Kidney tubule cell (primary cell): ENCODE data around the gene RDH11.
A peak's percentile ranks its signal among the peaks of the same experiment; 100 is the strongest.
"Not testable (repeated sequence)": the region's sequence is repeated elsewhere in the genome, so short reads cannot be mapped to it uniquely, and the experiment has no call there.

Source experiments
- DNase-seq: peaks from one replicate; pipeline ENCODE4 v3.0.0-alpha.2; 2018; ENCODE audit warnings: low spot score

RDH11 gene, protein sequence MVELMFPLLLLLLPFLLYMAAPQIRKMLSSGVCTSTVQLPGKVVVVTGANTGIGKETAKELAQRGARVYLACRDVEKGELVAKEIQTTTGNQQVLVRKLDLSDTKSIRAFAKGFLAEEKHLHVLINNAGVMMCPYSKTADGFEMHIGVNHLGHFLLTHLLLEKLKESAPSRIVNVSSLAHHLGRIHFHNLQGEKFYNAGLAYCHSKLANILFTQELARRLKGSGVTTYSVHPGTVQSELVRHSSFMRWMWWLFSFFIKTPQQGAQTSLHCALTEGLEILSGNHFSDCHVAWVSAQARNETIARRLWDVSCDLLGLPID

DNA sequence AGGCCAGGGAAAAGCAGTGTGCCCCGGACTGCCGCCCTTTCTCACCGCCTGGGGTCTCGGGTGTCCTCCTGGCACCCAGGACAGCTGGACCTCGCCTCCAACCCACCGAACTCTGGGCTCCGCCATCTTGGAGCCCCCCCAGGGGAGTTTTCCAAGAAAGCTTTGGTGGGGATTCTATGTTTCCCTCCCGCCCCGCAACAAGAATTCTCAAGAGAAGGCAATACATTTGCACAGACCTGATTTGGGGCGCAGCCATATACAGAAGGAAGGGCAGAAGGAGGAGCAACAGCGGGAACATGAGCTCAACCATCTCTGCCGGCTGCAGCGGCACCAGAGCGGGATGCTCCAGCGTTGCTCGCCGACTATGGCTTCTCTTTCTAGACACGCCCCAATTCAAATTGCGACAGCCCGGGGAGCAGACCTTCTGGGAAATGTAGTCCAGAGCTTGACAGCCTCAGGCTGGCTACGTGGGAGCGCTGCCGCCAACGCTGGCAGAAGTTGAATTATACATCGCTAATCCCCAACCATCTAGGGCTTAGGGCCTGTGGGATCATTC is at the start of gene RDH11:
TSS of gene RDH11 (minus strand) at position 371 of the 556 bp plus-strand sequence. CDS start at position 310, 61 bp downstream.
- peak; percentile 92 for DNase-seq

DNA sequence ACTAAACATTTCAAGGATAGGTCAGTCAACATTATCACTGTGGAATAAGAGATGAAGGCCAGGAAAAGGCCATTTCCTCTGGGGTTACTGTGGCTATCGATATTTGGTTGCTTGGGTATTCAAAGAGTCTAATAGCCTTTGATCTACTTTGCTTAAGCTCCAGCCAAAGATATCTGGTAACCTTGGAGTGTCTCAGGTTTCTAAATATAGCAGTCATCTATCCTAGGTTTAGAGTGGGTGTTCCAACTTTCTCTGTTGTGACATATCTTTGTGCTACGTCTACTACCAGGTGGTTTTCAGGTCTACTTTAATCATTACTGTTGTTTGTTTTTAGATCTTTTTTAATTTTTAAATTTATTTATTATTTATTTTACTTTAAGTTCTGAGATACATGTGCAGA is 48.5 kb upstream of the RDH11 start:
- DNase-seq = no peak

DNA sequence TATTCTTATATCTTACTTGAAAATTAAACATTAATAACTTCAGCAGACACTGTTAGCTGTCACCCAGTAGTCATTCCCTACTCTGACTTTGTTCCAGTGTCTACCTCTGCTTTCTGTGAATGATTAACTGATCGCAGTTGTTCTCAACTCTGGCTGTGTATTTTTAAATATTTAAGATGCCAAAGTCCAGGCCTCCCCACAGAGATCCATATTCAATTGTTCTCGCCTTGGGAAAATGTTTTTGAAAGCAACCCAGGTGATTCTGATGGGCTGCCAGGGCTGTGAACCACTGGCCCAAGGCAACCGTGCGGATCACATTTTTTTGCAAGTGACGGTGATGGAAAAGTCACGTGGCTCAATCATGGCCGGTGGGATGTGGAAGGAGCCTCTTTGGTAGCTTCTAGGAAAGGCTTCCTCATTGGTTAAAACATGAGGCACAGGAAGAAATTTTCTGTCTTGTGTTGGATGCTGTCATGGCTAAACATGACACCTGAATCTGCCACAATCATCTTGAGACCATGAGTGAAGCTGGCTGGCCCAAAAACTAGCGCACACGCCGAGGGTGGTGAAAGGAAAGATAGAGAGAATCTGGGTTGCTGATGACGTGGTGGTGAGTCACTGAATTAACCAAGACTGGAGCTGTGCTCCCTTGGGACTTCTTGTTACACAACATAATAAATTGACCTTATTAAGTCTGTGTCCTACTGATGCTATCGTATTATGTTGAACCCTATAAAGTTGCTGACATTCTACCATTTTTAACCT is 43.4 kb upstream of the RDH11 start:
- DNase-seq = peak; percentile 90

DNA sequence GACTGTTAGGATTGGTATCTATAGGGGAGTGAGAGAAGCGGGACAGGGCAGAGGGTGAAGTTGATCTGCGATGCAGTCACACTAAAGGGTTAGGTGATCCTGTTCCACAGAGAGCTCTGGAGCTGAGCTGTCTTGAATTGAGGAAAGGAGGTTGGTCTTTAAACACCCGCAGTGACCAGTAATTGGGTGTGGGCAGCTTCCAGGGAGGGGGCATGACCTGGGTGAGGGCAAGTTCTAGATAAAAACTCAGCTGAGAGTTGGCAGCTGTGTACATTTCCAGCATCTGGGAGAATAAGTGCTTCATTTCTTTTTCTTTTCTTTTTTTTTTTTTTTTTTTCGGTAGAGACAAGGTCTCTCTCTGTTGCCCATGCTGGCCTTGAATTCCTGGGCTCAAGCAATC is 41.2 kb upstream of the RDH11 start:
- DNase-seq = no peak

DNA sequence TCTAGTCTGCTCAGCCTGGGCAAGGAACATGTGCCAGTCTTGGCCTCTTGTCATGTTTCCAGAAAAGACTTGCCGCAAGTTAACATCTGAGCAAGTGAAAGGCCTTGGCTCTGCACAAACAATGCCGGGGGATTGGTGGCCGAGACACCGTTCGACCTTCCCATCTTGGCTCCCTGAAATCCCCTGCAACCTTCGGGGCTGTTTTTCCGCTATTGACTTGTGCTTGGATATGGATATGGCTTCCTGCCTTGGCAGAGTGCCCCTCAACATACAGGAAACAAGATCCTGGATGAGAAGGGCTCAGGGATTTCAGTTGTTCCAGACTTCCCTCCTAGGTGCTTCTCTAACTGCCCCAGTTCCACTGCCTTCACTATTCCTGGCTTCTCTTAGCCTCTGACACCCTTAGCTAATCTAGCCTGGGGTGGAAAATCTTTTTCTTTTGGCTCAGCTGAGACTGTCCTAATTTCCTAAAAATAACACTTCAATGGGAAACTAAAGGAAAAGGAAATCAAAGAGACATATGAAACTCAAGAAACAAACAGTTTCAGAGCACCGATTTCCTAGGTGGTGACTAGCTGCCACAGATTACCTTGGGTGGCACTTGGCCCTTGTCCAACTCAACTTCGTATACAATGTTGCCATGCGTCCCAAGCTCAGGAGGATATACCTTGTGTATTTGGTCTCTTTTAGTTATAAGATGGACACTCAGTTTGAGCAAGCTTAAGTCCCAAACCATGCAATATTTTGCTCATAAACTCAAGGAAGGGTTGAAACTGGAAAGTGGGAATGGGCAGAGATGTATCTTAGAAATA is 40.0 kb upstream of the RDH11 start:
- no peak for DNase-seq

DNA sequence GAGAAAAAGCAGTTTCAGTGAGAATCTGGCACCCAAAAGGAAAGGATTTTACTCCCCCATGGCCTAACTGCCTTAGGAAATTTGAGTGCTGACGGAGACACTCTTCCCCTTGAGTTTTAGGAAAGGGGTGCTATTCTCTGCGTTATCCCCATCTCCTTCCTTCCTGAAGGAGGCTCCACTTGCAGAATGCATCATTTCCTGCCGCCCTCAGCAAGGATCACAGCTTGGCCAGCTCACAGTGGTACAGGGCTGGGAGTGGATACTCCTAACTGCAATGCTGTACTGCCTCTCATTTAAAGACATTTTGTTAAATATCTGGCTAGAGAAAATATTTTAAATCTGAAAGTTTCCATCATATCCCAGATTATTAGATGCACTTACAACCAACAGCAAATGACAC is 39.1 kb upstream of the RDH11 start:
- no peak for DNase-seq

DNA sequence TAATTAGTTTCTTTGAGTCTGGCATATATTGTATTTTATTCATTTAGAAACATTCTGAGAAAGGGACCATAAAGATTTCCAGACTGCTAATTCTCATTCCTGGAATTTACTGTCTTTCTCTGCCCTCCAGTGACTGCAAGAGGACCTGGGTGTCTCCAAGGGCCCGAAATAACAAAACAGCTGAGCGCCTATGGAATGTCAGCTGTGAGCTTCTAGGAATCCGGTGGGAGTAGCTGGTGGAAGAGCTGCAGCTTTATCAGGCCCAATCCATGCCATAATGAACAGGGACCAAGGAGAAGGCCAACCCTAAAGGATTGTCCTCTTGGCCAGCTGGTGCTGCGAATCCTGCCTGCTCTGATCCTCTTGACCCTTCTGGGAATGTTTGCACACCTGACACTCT is 38.1 kb upstream of the RDH11 start:
- DNase-seq = peak; percentile 40

DNA sequence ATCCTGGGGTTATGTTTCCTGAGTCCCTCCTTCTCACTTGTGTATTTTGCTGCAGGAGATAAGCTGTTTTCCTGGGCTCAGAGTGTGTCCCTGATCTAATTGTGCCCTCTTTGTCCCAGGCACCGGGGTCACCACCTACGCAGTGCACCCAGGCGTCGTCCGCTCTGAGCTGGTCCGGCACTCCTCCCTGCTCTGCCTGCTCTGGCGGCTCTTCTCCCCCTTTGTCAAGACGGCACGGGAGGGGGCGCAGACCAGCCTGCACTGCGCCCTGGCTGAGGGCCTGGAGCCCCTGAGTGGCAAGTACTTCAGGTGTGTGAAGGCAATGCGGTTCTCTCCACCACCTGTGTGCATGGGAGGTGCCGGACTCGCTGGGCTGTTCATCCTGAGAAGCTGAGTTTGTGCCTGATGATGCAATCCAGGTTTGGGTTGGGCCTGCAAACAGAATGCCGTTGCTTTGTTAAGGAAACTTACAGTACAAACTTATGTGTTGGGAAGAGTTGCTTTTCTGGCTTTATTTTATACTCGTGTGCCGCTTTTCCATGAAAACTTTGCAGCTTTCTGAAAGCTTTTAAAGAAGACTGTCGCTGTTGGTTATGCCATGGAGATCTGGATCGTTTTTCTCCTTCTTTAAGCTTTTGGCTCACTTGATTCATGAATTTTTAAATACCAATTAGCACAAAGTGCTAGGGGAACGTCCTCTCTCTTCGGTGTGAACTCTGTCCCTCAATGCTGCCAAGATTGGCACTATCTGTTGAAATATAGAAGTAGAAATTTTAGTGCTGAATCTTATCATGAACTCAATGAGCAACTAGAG is 33.7 kb upstream of the RDH11 start:
- DNase-seq = no peak

DNA sequence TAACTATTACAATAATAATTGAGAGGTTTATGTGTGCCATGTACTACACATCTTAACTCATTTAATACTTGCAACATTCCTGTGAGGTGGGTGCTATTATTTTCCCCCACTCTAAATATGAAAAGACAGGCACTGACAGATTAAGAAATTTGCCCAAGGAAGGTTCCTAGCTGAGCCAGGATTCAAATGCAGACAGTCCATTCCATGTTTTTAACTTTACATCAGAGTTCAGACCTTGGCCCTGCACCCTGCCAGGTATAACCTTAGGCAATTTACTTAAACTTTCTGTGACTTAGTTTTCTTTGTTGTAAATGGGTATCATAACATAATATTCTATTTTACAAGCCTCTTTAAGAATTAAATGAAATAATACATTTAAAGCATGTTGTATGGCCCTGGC is 32.7 kb upstream of the RDH11 start:
- DNase-seq = no peak

DNA sequence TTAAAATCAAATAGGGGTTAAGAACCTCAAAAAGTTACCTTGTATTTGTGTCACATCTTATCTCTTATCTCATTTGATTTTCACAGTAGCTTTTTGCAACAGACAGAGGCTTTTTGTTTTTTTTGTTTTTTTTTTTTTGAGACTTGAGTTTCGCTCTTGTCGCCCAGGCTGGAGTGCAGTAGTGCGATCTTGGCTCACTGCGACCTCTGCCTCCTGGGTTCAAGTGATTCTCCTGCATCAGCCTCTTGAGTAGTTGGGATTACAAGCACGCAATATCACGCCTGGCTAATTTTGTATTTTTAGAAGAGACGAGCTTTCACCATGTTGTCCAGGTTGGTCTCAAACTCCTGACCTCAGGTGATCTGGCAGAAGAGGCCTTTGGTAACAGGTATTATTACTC is 31.8 kb upstream of the RDH11 start:
- DNase-seq = no peak

DNA sequence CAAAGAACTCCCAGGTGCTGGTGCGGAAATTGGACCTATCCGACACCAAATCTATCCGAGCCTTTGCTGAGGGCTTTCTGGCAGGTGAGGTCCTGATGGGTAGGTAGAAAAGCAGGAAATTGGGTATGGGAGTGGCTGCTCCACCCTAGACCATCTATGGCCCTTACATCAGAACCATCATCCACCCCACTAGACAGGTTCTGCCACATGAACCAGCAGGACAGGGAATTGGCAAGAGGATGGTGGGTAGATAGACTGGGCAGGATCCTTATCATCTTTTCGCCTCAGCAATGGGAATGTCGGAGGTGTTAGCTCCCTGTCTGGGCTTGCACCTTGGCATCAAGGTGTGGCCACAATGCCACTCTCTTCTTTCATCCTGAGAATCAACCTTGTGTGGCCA is 29.6 kb upstream of the RDH11 start:
- DNase-seq = no peak

DNA sequence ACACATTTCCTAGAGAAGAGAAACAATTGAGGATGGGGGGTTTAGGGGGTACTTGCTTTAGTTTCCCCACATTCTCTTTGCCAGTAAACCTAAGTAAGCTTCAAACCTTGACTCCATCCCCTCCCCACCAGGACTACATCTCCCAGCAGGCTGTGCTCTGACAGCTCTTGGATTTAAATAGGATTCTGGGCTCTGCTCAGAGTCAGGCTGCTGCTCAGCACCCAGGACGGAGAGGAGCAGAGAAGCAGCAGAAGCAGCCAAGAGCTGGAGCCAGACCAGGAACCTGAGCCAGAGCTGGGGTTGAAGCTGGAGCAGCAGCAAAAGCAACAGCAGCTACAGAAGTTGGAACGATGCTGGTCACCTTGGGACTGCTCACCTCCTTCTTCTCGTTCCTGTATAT is 26.7 kb upstream of the RDH11 start:
- no peak for DNase-seq

DNA sequence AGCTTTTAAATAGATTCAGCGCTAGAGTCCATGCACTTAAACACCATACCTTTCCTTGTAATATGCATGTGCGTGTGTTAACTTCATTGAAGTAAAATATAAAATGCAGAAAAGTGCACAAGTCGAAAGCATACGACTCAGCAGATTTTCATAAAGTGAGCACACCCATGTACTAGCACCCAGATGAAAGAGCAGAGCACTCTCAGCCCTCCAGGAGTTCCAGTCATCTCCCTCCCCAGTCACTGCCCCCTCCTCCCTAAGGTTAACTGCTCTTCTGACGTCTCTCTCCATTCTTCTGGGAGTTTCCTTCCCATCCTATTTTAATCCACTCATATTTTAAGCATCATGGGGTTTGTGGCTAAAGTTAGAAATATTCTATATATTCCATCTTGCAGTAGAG is 26.3 kb upstream of the RDH11 start:
- no peak for DNase-seq

DNA sequence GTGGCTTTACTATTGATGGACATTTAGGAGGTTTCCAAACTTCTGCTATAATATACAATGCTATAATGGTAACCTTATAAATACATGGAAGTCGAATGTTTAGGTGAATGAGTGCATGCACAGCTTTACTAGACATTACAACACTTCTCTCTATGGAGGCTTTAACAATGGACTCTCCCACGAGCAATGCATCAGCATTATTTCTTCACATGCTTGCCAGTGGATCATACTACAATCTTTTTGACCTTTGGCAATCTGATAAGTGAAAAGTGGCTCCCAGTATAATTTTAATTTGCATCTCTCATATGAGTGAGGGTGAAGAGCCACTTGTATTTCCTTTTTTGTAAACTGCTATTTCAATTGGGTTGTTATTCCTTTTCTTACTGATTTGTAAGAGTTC is 24.3 kb upstream of the RDH11 start:
- no peak for DNase-seq

DNA sequence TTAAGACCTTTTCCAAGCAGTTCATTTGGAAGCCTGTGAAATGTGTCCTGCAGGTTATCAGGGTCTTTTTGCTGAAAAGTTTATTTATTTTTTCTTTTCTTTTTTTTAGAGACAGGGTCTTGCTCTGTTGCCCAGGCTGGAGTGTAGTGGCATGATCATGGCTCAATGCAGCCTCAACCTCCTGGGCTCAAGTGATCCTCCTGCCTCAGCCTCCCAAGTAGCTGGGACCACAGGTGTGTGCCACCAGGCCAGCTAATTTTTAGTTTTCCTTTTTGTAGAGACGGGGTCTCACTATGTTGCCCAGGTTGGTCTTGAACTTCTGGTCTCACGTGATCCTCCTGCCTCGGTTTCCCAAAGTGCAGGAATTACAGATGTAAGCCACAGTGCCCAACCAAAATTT is 23.8 kb upstream of the RDH11 start:
- DNase-seq = not testable (repeated sequence)

DNA sequence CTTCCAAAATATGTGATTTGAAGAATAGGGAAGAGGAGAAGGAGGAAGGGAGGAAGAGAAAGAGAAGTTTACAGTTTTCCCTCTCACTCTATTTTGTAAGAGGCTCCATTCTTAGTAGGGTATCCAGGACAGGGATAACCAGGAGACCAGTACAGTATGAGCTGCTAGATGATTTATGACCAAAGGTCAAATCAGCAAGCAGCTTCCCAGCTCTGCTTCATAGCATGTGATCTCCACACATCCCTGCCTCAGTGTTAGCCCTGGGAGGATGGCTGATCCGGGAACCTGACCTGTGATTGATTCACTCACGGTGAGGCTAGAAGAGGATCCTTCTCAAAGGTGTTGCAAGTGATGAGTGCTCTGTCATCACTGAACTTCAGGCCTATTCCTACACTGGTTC is 22.7 kb upstream of the RDH11 start:
- DNase-seq = no peak

DNA sequence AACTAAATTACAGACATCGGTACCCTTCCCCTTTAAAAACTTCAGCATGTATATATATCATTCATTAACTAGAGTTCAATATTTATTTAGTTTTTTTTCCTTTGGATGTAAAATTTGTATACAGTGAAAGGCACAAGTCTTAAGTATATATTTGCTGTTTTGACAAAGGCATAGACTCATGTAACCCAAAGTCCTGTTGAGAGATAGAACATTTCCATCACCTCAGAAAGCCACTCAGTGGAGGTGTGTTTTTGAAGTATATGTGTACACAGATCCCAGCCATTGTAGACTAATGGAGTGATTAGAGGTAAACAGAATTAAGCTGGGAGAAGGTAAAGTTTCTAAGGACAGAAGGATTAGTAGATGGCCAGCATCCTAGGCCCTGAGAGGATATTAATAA is 21.5 kb upstream of the RDH11 start:
- DNase-seq = no peak

DNA sequence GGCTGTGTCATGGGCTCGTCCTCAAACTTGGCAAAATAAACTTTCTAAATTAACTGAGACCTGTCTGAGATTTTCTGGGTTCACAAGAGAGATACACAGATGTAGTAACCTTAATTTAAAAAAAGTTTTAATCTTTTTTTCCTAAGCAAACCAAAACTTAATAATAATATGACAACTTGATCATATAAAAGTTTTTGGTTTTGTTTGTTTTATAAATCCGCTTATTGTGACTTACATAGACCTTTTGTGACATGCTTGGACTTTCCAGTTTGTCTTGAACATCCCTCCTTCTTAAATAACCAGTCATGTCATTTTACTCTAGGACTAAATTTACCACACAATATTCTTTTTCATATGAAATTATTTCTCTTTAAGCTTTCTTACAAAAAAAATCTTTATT is 14.6 kb upstream of the RDH11 start:
- no peak for DNase-seq

DNA sequence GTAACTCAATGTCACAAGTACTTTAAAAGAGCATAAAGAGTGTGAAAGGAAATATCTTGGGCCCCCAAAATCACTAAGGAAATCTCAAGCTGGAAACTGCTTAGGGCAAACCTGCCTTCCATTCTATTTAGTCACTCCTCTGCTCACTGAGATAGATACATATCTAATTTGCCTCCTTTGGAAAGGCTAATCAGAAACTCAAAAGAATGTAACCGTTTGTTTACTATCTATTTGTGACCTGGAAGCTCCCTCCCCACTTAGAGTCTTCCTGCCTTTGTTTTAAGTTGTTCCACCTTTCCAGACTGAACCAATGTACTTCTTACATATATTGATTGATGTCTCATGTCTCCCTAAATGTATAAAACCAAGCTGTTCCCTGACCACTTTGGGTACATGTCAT is 14.2 kb upstream of the RDH11 start:
- not testable (repeated sequence) for DNase-seq

DNA sequence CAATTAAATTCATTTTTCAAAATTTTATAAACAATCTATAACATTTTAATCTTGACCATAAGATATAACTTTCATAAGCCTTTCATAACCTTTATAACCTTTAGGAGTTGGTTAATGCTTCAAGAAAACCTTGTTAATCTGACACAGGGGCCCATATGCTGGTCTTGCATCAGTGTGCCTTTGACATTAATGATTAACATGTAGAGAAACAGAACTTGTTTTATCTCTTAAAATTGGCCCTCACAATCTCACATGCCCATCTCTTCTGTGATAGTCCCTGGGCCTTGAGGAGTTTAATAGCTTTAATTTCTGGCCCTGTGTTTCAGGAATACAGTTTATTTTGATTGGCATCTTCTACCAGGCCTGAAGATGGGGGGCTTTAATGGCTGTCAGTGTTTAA is 13.8 kb upstream of the RDH11 start:
- not testable (repeated sequence) for DNase-seq

DNA sequence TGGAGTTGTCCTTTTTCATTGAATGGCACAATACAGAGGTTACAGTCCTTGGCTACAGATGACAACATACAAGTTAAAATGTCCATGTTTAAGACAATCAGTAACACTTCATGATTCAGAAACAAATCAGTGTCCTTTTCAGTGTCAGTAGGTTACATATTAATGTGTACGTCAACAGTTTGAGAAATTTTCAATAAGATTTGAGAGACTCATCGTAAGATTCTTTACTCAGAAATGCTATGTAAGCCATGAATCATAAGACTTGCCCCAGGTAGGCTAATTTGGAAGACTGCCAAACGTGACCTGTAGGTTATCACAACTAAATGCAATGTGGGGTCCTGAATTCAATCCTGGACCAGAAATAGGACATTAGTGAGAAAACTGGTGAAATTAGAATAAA is 9.6 kb upstream of the RDH11 start:
- peak; percentile 86 for DNase-seq
